ENCODE results near the gene ATF6B. TPM values are rescaled to one million over a fixed set of nuclear protein-coding genes. Genes with fewer than 3 reads are reported as not detected.
A peak's percentile ranks its signal among the peaks of the same experiment; 100 is the strongest.

The ATF6B gene
- total RNA-seq, 6 experiments from 2014 or later = 15.2 to 35.5 (median 33.2) TPM

- TF ChIP-seq CTCF (IDR thresholded peaks at IDR 0.05) (no peak), POLR2A (IDR thresholded peaks at IDR 0.05) (no peak)
- H3K27me3 ChIP-seq = no peaks in the 10 kb centered on the region
- no peak overlapping the region for H3K27ac ChIP-seq
- no peaks in the 10 kb centered on the region for H3K9me3 ChIP-seq
- WGBS (ENCODE audit: insufficient coverage, low coverage, low lambda C conversion rate, missing lambda C conversion rate) = 96% methylated on average over 6 of the region's 6 CpGs
- peaks cover 0 to 25% (median 10%) of the 10 kb centered on the region in 4 donors for H3K36me3 ChIP-seq
- DNase-seq = no peak
- intact Hi-C loops (cut with DNase I) = no loop called here
- H3K4me3 ChIP-seq = no peak overlapping the region
- no peak for ATAC-seq
- H3K4me1 ChIP-seq = peaks cover 0 to 12% (median 5%) of the 10 kb centered on the region in 4 donors
Observed at GRCh38 chr6:32171234-32171633, 43.2 kb upstream of the ATF6B start.

- Histone ChIP-seq H3K4me3 (no peak overlapping the region), H3K4me1 (peaks cover 0 to 10% (median 4%) of the 10 kb centered on the region in 4 donors), H3K27me3 (no peaks in the 10 kb centered on the region), H3K36me3 (peaks cover 0 to 25% (median 10%) of the 10 kb centered on the region in 4 donors), H3K27ac (no peak overlapping the region), H3K9me3 (no peaks in the 10 kb centered on the region)
- DNase-seq (no peak), ATAC-seq (no peak)
- intact Hi-C loops (cut with DNase I) = no loop called here
- TF ChIP-seq CTCF (IDR thresholded peaks at IDR 0.05) (no peak), POLR2A (IDR thresholded peaks at IDR 0.05) (no peak)
- WGBS (ENCODE audit: insufficient coverage, low coverage, low lambda C conversion rate, missing lambda C conversion rate) = 91% methylated on average over 11 of the region's 11 CpGs
Observed at GRCh38 chr6:32170294-32170693, 42.2 kb upstream of the ATF6B start.

GRCh38 chr6:32168807-32169591 lies 41.0 kb upstream of the ATF6B start:
- H3K27ac ChIP-seq = no peak overlapping the region
- H3K36me3 ChIP-seq = peaks cover 0 to 25% (median 10%) of the 10 kb centered on the region in 4 donors
- intact Hi-C loops (cut with DNase I) = no loop called here
- no peaks in the 10 kb centered on the region for H3K4me1 ChIP-seq
- WGBS (ENCODE audit: insufficient coverage, low coverage, low lambda C conversion rate, missing lambda C conversion rate) = 90% methylated on average over 3 of the region's 11 CpGs
- no peaks in the 10 kb centered on the region for H3K27me3 ChIP-seq
- TF ChIP-seq CTCF (IDR thresholded peaks at IDR 0.05) (no peak), POLR2A (IDR thresholded peaks at IDR 0.05) (no peak)
- peak in 1 of 4 donors; percentile 19 for ATAC-seq
- no peaks in the 10 kb centered on the region for H3K9me3 ChIP-seq
- DNase-seq = no peak
- H3K4me3 ChIP-seq = no peak overlapping the region

GRCh38 chr6:32168350-32168749 lies 40.3 kb upstream of the ATF6B start:
- ATAC-seq = no peak
- no peak overlapping the region for H3K27ac ChIP-seq
- no peaks in the 10 kb centered on the region for H3K9me3 ChIP-seq
- 40% methylated on average over 1 of the region's 2 CpGs for WGBS (ENCODE audit: insufficient coverage, low coverage, low lambda C conversion rate, missing lambda C conversion rate)
- no peaks in the 10 kb centered on the region for H3K27me3 ChIP-seq
- H3K4me1 ChIP-seq = no peaks in the 10 kb centered on the region
- intact Hi-C loops (cut with DNase I) = no loop called here
- no peak for DNase-seq
- TF ChIP-seq POLR2A (IDR thresholded peaks at IDR 0.05) (no peak), CTCF (IDR thresholded peaks at IDR 0.05) (no peak)
- H3K36me3 ChIP-seq = peaks cover 0 to 25% (median 10%) of the 10 kb centered on the region in 4 donors
- H3K4me3 ChIP-seq = no peak overlapping the region

All from right lobe of liver (tissue), 6 donors.